ENCODE measurements around the gene ONECUT2.

Gene ONECUT2

DNA sequence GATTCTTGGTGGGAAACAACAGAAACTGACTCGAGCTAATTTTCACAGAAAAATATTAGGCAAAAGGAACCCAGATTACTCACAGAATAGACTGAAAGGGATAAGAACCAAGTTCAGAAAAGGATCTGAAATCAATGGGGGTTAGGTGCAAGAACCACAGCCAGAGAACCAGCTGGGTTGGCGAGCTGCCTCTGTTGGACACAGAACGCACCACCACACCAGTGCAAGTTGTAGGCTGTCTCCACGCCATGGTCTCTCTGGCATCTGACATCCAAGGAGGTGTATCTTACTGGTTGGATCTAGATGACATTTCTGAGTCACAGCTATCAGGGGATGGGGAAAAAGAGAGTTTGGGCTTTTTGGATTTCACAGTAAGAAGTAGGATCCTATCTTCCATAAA is 18.6 kb upstream of the ONECUT2 start:
- TF ChIP-seq, protein P1, sequence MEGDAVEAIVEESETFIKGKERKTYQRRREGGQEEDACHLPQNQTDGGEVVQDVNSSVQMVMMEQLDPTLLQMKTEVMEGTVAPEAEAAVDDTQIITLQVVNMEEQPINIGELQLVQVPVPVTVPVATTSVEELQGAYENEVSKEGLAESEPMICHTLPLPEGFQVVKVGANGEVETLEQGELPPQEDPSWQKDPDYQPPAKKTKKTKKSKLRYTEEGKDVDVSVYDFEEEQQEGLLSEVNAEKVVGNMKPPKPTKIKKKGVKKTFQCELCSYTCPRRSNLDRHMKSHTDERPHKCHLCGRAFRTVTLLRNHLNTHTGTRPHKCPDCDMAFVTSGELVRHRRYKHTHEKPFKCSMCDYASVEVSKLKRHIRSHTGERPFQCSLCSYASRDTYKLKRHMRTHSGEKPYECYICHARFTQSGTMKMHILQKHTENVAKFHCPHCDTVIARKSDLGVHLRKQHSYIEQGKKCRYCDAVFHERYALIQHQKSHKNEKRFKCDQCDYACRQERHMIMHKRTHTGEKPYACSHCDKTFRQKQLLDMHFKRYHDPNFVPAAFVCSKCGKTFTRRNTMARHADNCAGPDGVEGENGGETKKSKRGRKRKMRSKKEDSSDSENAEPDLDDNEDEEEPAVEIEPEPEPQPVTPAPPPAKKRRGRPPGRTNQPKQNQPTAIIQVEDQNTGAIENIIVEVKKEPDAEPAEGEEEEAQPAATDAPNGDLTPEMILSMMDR (IDR thresholded peaks at IDR 0.05), result no peak

DNA sequence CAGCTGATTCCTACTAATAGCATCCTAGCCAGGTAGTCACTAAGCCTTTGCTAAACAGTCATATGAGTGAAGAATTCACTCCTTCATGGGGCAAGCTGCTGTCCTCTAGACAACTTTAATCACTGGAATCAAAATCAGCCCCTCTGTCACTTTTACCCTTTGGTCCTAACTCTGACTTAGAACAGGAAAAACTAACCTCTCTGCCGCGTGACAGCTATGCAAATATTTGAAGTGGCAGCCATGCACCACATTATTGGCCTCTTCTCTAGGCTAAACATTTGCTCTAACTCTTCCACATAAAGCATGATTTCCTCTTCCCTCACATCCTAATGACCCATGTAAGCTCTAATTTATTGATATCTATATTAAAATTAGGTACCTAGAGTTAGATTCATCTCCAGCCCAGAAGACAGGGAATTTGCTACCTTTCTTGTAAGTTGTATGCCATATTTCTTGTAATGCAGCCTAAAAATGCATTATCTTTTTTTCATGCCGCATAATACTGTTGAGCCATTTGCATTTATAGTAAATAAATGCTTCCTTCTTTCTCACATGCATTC is 12.8 kb upstream of the ONECUT2 start:
- TF ChIP-seq, protein P1 (IDR thresholded peaks at IDR 0.05), result no peak

DNA sequence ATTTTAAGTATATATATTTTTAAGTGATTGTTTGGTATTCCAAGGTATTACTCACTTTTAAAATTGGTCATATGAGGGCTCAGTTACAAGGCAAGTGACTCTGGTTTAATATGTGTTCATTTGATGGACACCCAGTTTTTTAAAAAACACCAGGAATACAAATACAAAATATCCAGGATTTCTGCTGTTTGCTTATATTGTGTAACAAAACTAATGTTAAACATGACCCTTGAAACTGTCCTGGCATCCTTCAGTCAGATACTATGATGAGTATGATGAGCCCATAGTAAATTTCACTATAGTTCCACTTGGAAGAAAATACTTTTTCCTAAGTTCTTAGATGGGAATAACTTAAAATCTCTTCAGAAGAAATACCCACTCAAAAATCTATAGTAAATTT is 11.4 kb upstream of the ONECUT2 start:
- TF ChIP-seq, protein P1 (IDR thresholded peaks at IDR 0.05), result no peak

DNA sequence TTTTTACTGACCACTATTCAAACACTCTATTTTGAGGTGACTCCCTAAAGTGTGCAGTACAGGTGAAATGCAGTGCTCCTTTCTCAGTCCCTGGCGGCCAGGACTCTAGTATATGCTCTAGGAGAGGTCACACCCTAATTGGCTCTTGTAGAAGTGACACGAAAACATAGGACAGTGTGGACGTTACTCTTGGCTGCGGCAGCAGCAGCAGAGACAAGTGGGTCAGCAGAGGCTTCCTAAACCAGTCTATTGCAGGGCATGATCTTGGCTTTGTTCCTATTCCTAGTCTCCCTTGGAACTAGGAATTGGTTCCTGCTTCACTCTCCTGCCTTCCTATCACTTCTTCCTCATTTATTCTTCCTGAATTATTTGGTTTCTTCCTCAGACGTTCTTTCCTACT is 10.1 kb upstream of the ONECUT2 start:
- TF ChIP-seq, protein P1 (IDR thresholded peaks at IDR 0.05), result no peak

DNA sequence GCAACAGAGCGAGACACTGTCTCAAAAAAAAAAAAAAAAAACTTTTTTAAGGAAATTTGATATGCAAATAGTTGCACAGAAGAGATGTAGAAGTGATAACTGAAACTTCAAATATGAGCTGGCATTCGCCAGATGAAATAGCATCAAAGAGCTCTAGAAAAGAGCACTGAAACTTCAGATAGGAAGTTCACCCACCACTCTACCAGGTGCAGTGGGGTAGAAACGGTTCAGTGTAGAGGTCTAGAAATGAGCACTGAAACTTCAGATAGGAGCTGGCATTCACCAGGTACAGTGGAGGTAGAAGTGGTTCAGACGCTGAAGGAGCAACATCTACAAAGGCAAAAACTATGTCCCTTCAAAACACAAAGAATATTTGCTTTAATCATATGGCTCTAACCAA is 9.0 kb upstream of the ONECUT2 start:
- TF ChIP-seq, protein P1 (IDR thresholded peaks at IDR 0.05), result no peak

DNA sequence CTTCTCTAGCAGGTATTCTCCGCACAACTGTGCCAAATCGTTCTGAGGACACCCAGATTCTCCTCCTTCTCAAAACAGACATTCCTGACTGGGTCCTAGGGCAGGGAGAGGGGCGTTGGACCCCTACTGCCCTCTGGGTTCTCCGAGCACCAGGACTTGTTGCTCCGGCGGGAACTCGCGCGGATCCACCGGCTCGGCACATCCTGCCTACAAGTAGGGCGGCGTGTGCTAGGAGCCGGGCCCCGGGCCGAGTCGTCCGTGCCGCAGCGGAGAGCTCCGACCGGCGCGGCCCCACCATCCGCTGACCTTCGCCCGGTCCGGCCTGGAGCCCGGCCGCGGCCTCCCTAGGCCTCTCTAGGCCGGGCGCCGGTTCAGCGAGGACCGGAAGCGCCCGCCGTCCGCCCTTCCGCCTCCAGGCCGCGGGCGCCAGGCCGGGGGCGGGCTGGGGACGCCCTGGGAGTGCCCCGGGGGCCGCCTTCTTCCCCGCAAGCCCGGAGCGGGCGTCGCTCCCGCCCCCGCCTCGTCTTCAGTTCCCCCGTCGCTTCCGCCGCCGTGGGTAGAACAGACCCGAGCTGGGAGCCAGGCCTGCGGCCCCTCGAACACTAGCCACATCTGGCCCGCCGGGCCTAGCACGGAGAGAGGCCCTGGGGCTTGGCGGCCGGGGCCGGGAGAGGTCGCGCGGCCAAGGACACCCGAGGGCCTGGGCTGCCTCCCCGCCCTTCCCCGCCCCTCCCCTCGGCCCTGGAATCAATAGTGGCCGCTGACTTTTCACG is 7.6 kb upstream of the ONECUT2 start:
- TF ChIP-seq, protein P1 (IDR thresholded peaks at IDR 0.05), result no peak

DNA sequence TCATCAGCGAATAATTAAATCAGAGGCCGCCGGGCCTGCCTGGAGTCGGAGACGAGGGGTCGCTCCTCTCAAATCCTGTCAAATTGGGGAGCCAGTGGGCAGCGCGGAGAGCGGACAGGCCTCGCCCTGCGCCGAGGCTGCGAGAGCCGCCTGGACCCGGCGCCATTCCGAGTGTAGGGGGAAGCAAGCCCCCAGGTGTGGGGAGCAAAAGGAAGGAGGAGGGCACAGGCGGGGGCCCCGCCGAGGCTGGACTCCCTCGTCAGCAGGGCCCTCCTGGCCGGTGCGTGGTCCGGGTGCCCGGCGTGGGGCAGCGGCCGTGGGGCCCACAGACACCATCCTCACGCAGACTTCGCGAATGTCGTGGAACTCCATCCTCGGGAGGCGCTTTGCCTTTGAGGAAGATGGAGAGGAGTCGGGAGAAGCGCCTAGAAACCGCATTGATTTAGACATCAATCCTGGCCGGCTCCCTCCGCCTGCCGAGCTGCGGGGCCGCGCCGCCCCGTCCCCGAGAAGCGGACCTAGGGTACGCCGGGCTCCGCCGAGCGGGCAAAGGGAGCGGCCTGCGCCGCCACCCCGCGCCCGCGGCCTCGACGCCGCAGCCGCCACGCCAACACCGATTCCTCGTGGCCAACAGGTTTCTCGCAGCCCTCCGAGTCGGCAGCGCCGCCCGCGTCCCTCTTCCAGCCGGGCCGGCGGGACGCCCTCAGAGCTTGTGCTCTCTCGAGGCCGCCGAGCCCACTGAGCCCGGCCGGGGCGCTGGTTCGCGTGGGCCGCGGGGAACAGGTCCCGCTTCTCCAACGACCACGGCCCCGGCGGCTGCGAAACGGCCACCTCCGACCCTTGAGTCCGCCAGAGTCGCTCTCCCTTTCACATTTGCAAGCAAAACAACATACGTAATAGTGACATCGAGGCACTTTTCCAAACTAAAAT is 6.7 kb upstream of the ONECUT2 start:
- TF ChIP-seq, protein P1 (IDR thresholded peaks at IDR 0.05), result no peak

All from LNCAP (cell line).